ENCODE results near the gene PARP1. TPM values are rescaled to one million over a fixed set of nuclear protein-coding genes. Genes with fewer than 3 reads are reported as not detected.

Gene PARP1
- total RNA-seq, 2 experiments from 2014 or later: 167 to 187 TPM

GRCh38 chr1:226364514-226364899, 43.4 kb downstream of the PARP1 start:
- Mint-ChIP-seq H3K4me1 (no peaks in the 10 kb centered on the region), H3K36me3 (ENCODE audit: low read depth) (peaks cover 61% of the 10 kb centered on the region), H3K27ac (no peak overlapping the region), H3K4me3 (no peak overlapping the region), H3K27me3 (no peaks in the 10 kb centered on the region), H3K9me3 (no peaks in the 10 kb centered on the region)
- ChIA-PET CTCF (interaction anchor here (0.8 to 1.3 kb wide), 2 partner anchors 16 to 18 kb away, joined by 3 to 4 read pairs; no protein-coding TSS in a partner anchor), POLR2A (no interaction called here)
- no peak for DNase-seq

DNA sequence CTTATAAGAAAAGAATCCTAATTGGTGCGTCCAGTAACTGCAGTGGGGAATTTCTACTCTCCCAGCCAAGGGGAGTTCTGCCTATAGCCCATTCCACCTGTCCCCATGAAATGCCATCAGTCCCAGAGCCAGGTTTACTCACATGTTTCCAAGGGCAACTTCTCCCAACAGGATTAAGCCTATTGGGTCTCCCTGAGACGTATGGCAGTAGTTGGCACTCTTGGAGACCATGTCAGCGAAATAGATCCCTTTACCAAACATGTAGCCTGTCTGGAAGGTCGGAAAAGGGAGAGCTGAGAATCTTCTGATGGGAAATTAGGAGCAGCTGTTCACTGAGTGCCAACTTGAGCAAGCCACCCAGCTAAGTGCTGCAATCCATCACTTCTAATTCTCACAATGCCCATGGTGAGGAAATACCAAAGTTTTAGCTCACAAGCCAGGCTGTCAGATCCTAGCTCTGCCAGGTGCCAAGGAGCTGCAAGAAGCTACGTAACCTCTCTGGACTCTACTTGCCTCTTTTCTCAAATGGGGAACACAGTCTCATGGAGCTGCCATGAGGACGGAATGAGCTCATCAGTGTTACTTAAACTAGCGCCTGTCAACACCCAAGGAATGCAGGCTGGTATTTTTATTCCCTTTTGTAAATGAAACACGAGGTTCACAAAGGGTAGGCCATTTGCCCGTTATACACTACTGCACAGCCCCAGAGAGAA, 43.9 kb downstream of the PARP1 start:
- Mint-ChIP-seq H3K27me3 (no peaks in the 10 kb centered on the region), H3K36me3 (ENCODE audit: low read depth) (peaks cover 65% of the 10 kb centered on the region), H3K27ac (no peak overlapping the region), H3K4me3 (no peak overlapping the region), H3K4me1 (no peaks in the 10 kb centered on the region), H3K9me3 (no peaks in the 10 kb centered on the region)
- DNase-seq: no peak
- CTCF ChIA-PET: interaction anchor here (0.8 to 1.3 kb wide), 2 partner anchors 15 to 17 kb away, joined by 3 to 4 read pairs; no protein-coding TSS in a partner anchor
- POLR2A ChIA-PET: no interaction called here

GRCh38 chr1:226362891-226363447, 44.9 kb downstream of the PARP1 start:
- Mint-ChIP-seq H3K4me1 (no peaks in the 10 kb centered on the region), H3K9me3 (no peaks in the 10 kb centered on the region), H3K36me3 (ENCODE audit: low read depth) (peaks cover 68% of the 10 kb centered on the region), H3K27me3 (no peaks in the 10 kb centered on the region), H3K4me3 (no peak overlapping the region), H3K27ac (no peak overlapping the region)
- ChIA-PET POLR2A (no interaction called here), CTCF (interaction anchor here (0.6 to 1.7 kb wide), 3 partner anchors 14 to 311 kb away, joined by 3 to 4 read pairs (median 4); no protein-coding TSS in a partner anchor)
- no peak for DNase-seq

- Mint-ChIP-seq H3K4me3 (no peak overlapping the region), H3K36me3 (ENCODE audit: low read depth) (peaks cover 62% of the 10 kb centered on the region), H3K27me3 (no peaks in the 10 kb centered on the region), H3K27ac (no peak overlapping the region), H3K9me3 (no peaks in the 10 kb centered on the region), H3K4me1 (no peaks in the 10 kb centered on the region)
- no peak for DNase-seq
- CTCF ChIA-PET: interaction anchor here (0.6 to 1.7 kb wide), 2 partner anchors 29 to 310 kb away, joined by 4 read pairs; no protein-coding TSS in a partner anchor
- POLR2A ChIA-PET: no interaction called here
These were observed 45.5 kb downstream of the PARP1 start for GRCh38 chr1:226362361-226362760.

- Mint-ChIP-seq H3K9me3 (no peaks in the 10 kb centered on the region), H3K27me3 (no peaks in the 10 kb centered on the region), H3K4me1 (no peaks in the 10 kb centered on the region), H3K4me3 (no peak overlapping the region), H3K36me3 (ENCODE audit: low read depth) (peaks cover 56% of the 10 kb centered on the region), H3K27ac (no peak overlapping the region)
- POLR2A ChIA-PET: no interaction called here
- CTCF ChIA-PET: interaction anchor here (0.5 to 0.6 kb wide), 2 partner anchors 81 to 479 kb away, joined by 3 to 4 read pairs; no protein-coding TSS in a partner anchor
- no peak for DNase-seq
These were observed 47.7 kb downstream of the PARP1 start for GRCh38 chr1:226360106-226360746.

DNA sequence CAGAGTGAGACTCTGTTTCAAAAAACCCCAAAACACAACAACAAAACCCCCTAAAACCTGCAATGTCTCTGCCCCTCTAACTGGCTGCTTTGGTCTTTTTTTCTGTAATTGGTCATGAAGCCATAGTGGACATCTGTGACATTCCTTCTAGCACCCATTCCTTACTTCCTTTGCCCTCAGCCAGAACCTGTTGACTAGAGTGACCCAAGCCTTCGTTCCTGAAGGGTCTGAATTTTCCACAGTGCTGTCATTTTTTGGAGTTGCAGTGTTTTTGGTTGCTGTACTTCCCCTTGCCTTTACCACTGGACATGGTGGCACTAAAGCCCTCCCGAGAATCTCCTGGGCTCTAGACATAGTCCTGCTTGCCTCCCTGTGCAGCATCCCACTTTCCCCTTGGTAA, 50.5 kb downstream of the PARP1 start:
- Mint-ChIP-seq H3K4me1 (no peaks in the 10 kb centered on the region), H3K4me3 (no peak overlapping the region), H3K27me3 (no peaks in the 10 kb centered on the region), H3K27ac (no peak overlapping the region), H3K9me3 (no peaks in the 10 kb centered on the region), H3K36me3 (ENCODE audit: low read depth) (peaks cover 33% of the 10 kb centered on the region)
- ChIA-PET CTCF (no interaction called here), POLR2A (no interaction called here)
- DNase-seq: no peak

DNA sequence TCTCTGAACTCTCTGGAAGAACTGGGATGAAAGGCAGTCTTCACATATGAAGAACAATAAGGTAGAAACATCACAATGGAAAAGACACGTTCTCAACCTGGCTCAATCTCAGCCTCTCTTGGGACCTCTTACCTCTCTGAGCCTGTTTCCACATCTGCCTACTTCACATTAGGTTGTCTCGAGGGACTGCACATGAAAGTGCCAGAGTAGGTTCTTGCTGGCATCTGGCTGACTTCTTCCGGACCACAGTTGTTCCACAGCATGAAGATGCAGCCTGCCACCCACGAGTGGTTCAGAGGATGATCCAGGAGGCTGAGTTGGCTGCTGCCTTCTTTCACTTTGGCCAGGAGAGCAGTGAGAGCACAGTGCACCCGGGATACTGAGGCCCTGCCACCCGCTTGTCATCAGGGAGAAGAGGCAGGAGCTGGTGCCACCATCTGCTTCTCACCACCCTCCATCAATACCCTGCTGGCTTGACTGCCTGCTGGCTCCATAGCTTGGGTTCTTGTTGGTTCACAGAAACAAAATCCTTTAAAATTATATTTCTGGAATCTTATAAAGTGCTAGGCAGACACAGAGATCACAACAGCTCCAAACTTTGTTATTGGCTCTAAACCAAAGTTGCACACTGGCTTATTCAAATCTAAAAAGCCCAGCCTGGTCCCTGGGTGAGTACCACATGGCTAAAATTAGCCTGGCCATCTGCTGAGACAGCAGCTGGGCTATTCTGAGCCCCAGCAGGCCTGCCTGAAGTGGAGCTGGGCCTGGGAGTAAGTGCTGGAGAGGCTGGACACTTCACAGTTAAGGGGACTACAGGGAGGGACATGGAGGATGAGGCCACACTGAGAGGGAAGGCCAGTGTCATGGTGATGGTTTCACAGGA, 52.0 kb downstream of the PARP1 start:
- H3K36me3 Mint-ChIP-seq (ENCODE audit: low read depth): peaks cover 20% of the 10 kb centered on the region
- no peak for DNase-seq
- H3K4me3 Mint-ChIP-seq: no peak overlapping the region
- ChIA-PET POLR2A (no interaction called here), CTCF (no interaction called here)
- no peaks in the 10 kb centered on the region for H3K9me3 Mint-ChIP-seq
- H3K27me3 Mint-ChIP-seq: no peaks in the 10 kb centered on the region
- no peak overlapping the region for H3K27ac Mint-ChIP-seq
- no peaks in the 10 kb centered on the region for H3K4me1 Mint-ChIP-seq

DNA sequence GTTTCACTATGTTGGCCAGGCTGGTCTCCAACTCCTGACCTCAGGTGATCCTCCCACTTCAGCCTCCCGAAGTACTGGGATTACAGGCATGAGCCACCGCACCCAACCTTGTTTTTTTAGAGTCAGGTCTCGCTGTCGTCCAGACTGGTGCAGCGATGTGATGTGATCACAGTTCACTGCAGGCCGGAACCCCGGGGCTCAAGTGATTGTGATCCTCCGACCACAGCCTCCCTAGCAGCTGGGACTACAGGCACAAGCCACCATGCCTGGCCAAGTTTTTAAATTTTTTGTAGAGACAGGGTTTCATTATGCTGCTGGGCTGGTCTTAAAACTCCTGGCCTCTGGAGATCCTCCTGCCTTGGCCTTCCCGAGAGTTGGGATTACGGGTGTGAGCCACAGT, 52.9 kb downstream of the PARP1 start:
- DNase-seq: no peak
- no peak overlapping the region for H3K27ac Mint-ChIP-seq
- POLR2A ChIA-PET: no interaction called here
- no peaks in the 10 kb centered on the region for H3K9me3 Mint-ChIP-seq
- no peaks in the 10 kb centered on the region for H3K4me1 Mint-ChIP-seq
- CTCF ChIA-PET: interaction anchor here (0.9 kb wide), 1 partner anchor 52 kb away, joined by 3 read pairs; no protein-coding TSS in a partner anchor
- no peak overlapping the region for H3K4me3 Mint-ChIP-seq
- H3K36me3 Mint-ChIP-seq (ENCODE audit: low read depth): peaks cover 12% of the 10 kb centered on the region
- H3K27me3 Mint-ChIP-seq: no peaks in the 10 kb centered on the region

DNA sequence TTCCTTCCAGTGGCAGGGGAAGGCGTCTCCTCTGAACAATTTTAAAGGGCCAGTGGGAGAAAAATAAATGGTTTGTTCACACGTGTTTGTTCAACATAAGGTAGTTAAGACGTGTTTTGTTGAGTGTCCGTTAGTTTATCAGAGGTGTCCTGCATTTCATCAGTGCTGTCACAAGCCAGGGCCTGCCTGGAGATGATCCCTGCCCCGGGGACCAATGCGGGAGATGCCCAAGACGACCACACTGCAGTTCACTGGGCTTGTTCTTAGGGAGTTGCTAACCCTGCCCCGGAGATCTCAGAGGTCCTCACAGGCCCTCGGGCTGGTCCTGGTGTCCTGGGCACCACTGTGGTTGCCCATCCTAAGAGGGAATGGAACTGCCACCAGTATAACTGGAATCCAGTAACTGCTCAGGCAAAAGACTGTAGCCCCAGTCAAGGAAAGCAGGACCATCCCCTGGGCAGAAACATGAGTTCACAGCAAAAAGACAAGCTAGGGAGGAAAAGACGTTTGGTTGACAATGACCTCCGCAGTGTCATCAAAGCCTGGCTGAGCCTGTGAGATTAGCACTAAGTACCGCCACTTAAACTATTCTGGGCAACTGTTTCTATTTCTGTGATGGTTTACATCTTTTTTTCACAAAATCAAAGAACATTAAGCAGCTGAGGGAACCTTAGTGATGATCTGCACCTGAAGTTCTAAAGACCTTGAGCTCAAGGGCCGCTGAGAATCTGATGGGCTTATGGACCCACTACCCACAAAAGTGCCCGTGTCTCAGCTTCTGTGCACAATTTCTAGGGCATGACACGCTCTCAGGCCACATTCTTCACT, 54.0 kb downstream of the PARP1 start:
- Mint-ChIP-seq H3K27ac (peak overlapping the region; percentile 62), H3K4me3 (no peak overlapping the region), H3K36me3 (ENCODE audit: low read depth) (peaks cover 5% of the 10 kb centered on the region), H3K27me3 (no peaks in the 10 kb centered on the region), H3K4me1 (no peaks in the 10 kb centered on the region), H3K9me3 (no peaks in the 10 kb centered on the region)
- no peak for DNase-seq
- POLR2A ChIA-PET: no interaction called here
- CTCF ChIA-PET: no interaction called here

GRCh38 chr1:226351709-226352108, 56.2 kb downstream of the PARP1 start:
- ChIA-PET POLR2A (no interaction called here), CTCF (no interaction called here)
- no peaks in the 10 kb centered on the region for H3K4me1 Mint-ChIP-seq

DNA sequence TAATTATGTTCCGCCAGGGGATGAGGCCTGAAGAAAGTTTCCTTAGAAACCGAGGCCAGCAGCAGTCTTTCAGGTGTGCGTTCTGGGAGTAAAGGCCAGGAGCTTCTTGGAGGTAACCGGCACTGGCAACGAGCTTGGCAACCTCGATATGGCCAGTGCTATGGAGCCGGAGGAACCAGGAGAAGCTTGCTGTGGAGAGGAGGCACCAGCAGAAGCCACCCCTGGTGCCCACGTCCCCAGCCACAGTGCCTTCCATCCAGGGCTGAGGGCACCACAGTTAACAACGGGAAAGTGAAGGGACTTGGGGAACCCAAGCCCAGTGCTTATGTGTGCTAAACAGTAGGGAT, 57.4 kb downstream of the PARP1 start:
- Mint-ChIP-seq H3K4me1 (no peaks in the 10 kb centered on the region), H3K4me3 (no peak overlapping the region), H3K9me3 (no peaks in the 10 kb centered on the region), H3K27ac (no peak overlapping the region), H3K36me3 (ENCODE audit: low read depth) (peaks cover 1% of the 10 kb centered on the region), H3K27me3 (no peaks in the 10 kb centered on the region)
- ChIA-PET POLR2A (no interaction called here), CTCF (no interaction called here)
- no peak for DNase-seq

More at GRCh38 chr1:226351709-226352108, 56.2 kb downstream of the PARP1 start:
- H3K36me3 Mint-ChIP-seq (ENCODE audit: low read depth): peaks cover 1% of the 10 kb centered on the region
- H3K27me3 Mint-ChIP-seq: no peaks in the 10 kb centered on the region
- H3K9me3 Mint-ChIP-seq: no peaks in the 10 kb centered on the region
- no peak overlapping the region for H3K27ac Mint-ChIP-seq
- DNase-seq: no peak
- H3K4me3 Mint-ChIP-seq: no peak overlapping the region

GRCh38 chr1:226349801-226350518, 57.9 kb downstream of the PARP1 start:
- Mint-ChIP-seq H3K4me1 (no peaks in the 10 kb centered on the region), H3K27ac (no peak overlapping the region), H3K36me3 (ENCODE audit: low read depth) (no peaks in the 10 kb centered on the region), H3K9me3 (no peaks in the 10 kb centered on the region), H3K4me3 (no peak overlapping the region), H3K27me3 (no peaks in the 10 kb centered on the region)
- ChIA-PET POLR2A (no interaction called here), CTCF (interaction anchor here (0.6 to 1.6 kb wide), 4 partner anchors 14 to 1010 kb away, joined by 3 to 5 read pairs (median 3); no protein-coding TSS in a partner anchor)
- no peak for DNase-seq
